LNCAP (cell line): ENCODE data around the gene FAM20C.

Experiments
- TF ChIP-seq, protein P1 (sequence below): fragments of 450-650 bp; IDR thresholded peaks from 2 replicates; pipeline ENCODE4 v1.5.1; 2017; ENCODE audit warnings: mild to moderate bottlenecking

FAM20C gene

DNA sequence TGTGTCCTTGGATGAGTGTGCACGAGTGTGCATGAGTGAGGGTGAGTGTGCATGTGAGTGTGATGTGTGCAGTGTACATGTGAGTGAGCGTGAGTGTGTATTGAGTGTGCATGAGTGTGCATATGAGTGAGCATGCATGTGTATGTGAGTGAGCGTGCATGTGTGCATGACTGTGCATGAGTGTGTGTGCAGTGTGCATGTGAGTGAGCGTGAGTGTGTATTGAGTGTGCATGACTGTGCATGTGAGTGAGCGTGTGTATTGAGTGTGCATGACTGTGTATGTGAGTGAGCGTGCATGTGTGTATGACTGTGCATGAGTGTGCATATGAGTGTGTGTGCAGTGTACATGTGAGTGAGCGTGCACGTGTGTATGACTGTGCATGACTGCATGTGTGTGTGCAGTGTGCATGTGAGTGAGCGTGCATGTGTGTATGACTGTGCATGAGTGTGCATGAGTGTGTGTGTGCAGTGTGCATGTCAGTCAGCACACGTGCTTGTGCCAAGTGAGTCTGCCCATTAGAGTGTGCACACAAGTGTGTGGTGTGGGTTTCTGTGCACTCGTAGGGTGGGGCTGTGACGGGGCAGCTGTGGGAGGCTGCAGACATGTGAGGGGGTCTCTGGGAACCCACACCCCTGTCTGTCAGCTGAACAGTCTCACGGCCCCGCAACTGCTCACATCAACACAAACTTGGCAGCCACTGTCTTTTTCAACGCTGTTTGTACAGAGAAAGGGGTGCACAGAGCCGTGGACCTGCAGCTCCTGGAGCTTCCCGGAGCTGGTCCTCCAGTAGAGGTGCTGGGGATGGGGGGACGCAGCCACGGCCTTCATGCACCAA, 112.4 kb downstream of the FAM20C start:
- TF ChIP-seq, protein P1, sequence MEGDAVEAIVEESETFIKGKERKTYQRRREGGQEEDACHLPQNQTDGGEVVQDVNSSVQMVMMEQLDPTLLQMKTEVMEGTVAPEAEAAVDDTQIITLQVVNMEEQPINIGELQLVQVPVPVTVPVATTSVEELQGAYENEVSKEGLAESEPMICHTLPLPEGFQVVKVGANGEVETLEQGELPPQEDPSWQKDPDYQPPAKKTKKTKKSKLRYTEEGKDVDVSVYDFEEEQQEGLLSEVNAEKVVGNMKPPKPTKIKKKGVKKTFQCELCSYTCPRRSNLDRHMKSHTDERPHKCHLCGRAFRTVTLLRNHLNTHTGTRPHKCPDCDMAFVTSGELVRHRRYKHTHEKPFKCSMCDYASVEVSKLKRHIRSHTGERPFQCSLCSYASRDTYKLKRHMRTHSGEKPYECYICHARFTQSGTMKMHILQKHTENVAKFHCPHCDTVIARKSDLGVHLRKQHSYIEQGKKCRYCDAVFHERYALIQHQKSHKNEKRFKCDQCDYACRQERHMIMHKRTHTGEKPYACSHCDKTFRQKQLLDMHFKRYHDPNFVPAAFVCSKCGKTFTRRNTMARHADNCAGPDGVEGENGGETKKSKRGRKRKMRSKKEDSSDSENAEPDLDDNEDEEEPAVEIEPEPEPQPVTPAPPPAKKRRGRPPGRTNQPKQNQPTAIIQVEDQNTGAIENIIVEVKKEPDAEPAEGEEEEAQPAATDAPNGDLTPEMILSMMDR, result no peak

GRCh38 chr7:305410-306151, 113.2 kb downstream of the FAM20C start:
- TF ChIP-seq, protein P1, result no peak

DNA sequence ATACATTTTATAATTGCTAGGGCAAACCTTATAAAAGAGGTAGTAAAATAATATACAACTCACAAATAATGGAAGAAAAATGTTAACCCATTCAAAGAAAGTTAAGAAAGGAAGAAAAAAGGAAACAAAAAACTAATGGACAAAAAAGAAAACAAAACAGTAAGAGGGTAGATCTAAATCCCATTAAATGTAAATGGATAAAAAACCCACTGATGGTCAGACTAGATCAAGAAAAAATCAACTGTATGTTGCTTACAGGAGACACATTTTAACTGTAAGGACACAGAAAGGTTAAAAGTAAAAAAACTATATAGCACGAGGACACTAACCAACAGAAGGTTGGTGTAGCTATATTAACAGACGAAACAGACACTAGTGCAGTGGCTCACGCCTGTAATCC, 115.6 kb downstream of the FAM20C start:
- TF ChIP-seq, protein P1, result no peak

- TF ChIP-seq, protein P1, result no peak
These were observed 117.3 kb downstream of the FAM20C start for GRCh38 chr7:309586-310228.
